Islet of Langerhans (tissue), 1 donor: Measurements from ENCODE around the gene WFDC5.

Source experiments
- FAIRE-seq: peaks from one replicate; lab custom pipeline; 2011; peaks lifted over from hg19 to GRCh38; lab: Jason Lieb, UNC

The WFDC5 gene

GRCh38 chr20:45115386-45115774, 406 bp upstream of the WFDC5 start:
- no peak for FAIRE-seq

GRCh38 chr20:45113865-45114264, 1.1 kb downstream of the WFDC5 start:
- no peak for FAIRE-seq

- no peak for FAIRE-seq
Observed at GRCh38 chr20:45112754-45113153, 2.2 kb downstream of the WFDC5 start.

- FAIRE-seq, result no peak
Observed at GRCh38 chr20:45111799-45112471, 3.0 kb downstream of the WFDC5 start.

- FAIRE-seq, result no peak
Observed at GRCh38 chr20:45111285-45111684, 3.7 kb downstream of the WFDC5 start.

- FAIRE-seq, result no peak
Observed at GRCh38 chr20:45110301-45110700, 4.7 kb downstream of the WFDC5 start.

- FAIRE-seq, result no peak
Observed at GRCh38 chr20:45109634-45110033, 5.3 kb downstream of the WFDC5 start.

- FAIRE-seq, result no peak
Observed at GRCh38 chr20:45105317-45105716, 9.7 kb downstream of the WFDC5 start.

- no peak for FAIRE-seq
Observed at GRCh38 chr20:45104786-45105185, 10.2 kb downstream of the WFDC5 start.

GRCh38 chr20:45103072-45103471, 11.9 kb downstream of the WFDC5 start:
- FAIRE-seq, result no peak

GRCh38 chr20:45101333-45101850, 13.6 kb downstream of the WFDC5 start:
- FAIRE-seq, result no peak

GRCh38 chr20:45100563-45101245, 14.3 kb downstream of the WFDC5 start, which contains the start of gene KCNS1:
KCNS1 (minus strand) TSS chr20:45101127; CDS start chr20:45099236, 1,891 bp downstream.
- FAIRE-seq, result no peak

GRCh38 chr20:45098103-45098773, 16.7 kb downstream of the WFDC5 start:
- FAIRE-seq, result no peak

- FAIRE-seq, result no peak
Observed at GRCh38 chr20:45097485-45098102, 17.4 kb downstream of the WFDC5 start.

- FAIRE-seq, result no peak
Observed at GRCh38 chr20:45096781-45097180, 18.2 kb downstream of the WFDC5 start.

- FAIRE-seq, result no peak
Observed at GRCh38 chr20:45095805-45096238, 19.2 kb downstream of the WFDC5 start.

- FAIRE-seq, result no peak
Observed at GRCh38 chr20:45094864-45095574, 20.0 kb downstream of the WFDC5 start.

- no peak for FAIRE-seq
Observed at GRCh38 chr20:45094201-45094600, 20.8 kb downstream of the WFDC5 start.

GRCh38 chr20:45092898-45093297, 22.1 kb downstream of the WFDC5 start:
- FAIRE-seq, result no peak

GRCh38 chr20:45091366-45091765, 23.6 kb downstream of the WFDC5 start:
- FAIRE-seq, result no peak

- FAIRE-seq, result no peak
Observed at GRCh38 chr20:45090481-45090880, 24.5 kb downstream of the WFDC5 start.

GRCh38 chr20:45088247-45088646, 26.7 kb downstream of the WFDC5 start:
- no peak for FAIRE-seq
